Measurements from ENCODE around the gene C9orf50.

GRCh38 chr9:129640871-129641749, 20.2 kb upstream of the C9orf50 start:
- TF ChIP-seq CTCF (conservative IDR thresholded peaks at IDR 0.05): no peak
- TF ChIP-seq ZFX (IDR thresholded peaks at IDR 0.05): no peak

Measured in C4-2B (cell line).